SK-N-MC (cell line): Measurements from ENCODE around the gene OR2L5.

Source experiments
- DNase-seq: peaks from one replicate; pipeline ENCODE4 v3.0.0-alpha.2; 2011; ENCODE audit warnings: low read depth, low spot score
- H3K27ac ChIP-seq: fragments of 200-600 bp; sonication (generic); 2 replicates; pipeline ENCODE4 v1.5.1; 2016; ENCODE audit warnings: mixed run types
- H3K36me3 ChIP-seq: fragments of 200-600 bp; sonication (generic); 2 replicates; pipeline ENCODE4 v1.6.1; 2017; ENCODE audit warnings: antibody characterized with exemption, low read length, mixed read lengths; ENCODE audit not compliant: insufficient read depth
- H3K4me3 ChIP-seq: fragments of 200-600 bp; sonication (generic); 2 replicates; pipeline ENCODE4 v1.5.1; 2016
- H3K9ac ChIP-seq: fragments of 200-600 bp; sonication (generic); 2 replicates; pipeline ENCODE4 v1.8.0; 2017; ENCODE audit warnings: mixed run types, mixed read lengths; ENCODE audit not compliant: insufficient read length
- H3K9me3 ChIP-seq: fragments of 200-600 bp; sonication (generic); 2 replicates; pipeline ENCODE4 v1.6.1; 2017; ENCODE audit warnings: low read depth, mild to moderate bottlenecking, antibody characterized with exemption, low read length, moderate library complexity, mixed read lengths
- EZH2 ChIP-seq: fragments of 200-600 bp; sonication (generic); IDR thresholded peaks from one replicate; pipeline ENCODE4 v1.6.1; 2017; ENCODE audit warnings: antibody characterized with exemption
- FOXP2 ChIP-seq: optimal IDR thresholded peaks from 2 replicates; pipeline ENCODE3; 2011; ENCODE audit warnings: mild to moderate bottlenecking, moderate library complexity; ENCODE audit not compliant: insufficient read depth; ENCODE audit errors: extremely low read length, control extremely low read depth
- POLR2AphosphoS5 ChIP-seq: IDR thresholded peaks from 2 replicates; pipeline ENCODE4 v1.6.1; 2012; ENCODE audit warnings: mild to moderate bottlenecking, low read depth, low read length, borderline replicate concordance

Gene OR2L5

GRCh38 chr1:248013229-248013710, at the start of gene OR2L5:
Gene OR2L5, plus strand, starts transcription at chr1:248013660. Its CDS starts 8,288 bp downstream, at chr1:248021948.
- TF ChIP-seq FOXP2 = no peak
- TF ChIP-seq POLR2AphosphoS5 = no peak
- no peak for TF ChIP-seq EZH2
- no peak for DNase-seq
- Histone ChIP-seq H3K9ac (no peak within 1 kb of the TSS), H3K36me3 (no peaks in the 10 kb centered on the region), H3K27ac (no peak within 1 kb of the TSS), H3K9me3 (no peaks in the 10 kb centered on the region), H3K4me3 (no peak within 1 kb of the TSS)

GRCh38 chr1:247964933-247965332, 48.5 kb upstream of the OR2L5 start, which contains the start of gene OR2AK2:
Gene OR2AK2, plus strand, starts transcription at chr1:247965233. Its CDS starts 144 bp downstream, at chr1:247965377.
- no peak for TF ChIP-seq EZH2
- no peak for TF ChIP-seq FOXP2
- no peak for TF ChIP-seq POLR2AphosphoS5
- no peak within 1 kb of the TSS for H3K4me3 ChIP-seq
- no peak within 1 kb of the TSS for H3K27ac ChIP-seq

GRCh38 chr1:247966532-247967204, 46.8 kb upstream of the OR2L5 start:
- TF ChIP-seq POLR2AphosphoS5 = no peak
- no peak for TF ChIP-seq FOXP2
- no peak for TF ChIP-seq EZH2
- peak overlapping the region; percentile 13; the same call in 1 of the 2 replicates for H3K4me3 ChIP-seq
- H3K9me3 ChIP-seq = no peaks in the 10 kb centered on the region
- H3K9ac ChIP-seq = no peak overlapping the region
- no peak for DNase-seq
- H3K27ac ChIP-seq = no peak overlapping the region
- H3K36me3 ChIP-seq = no peaks in the 10 kb centered on the region

More at GRCh38 chr1:247964933-247965332, 48.5 kb upstream of the OR2L5 start, which contains the start of gene OR2AK2:
- no peak for DNase-seq
- H3K36me3 ChIP-seq = no peaks in the 10 kb centered on the region
- H3K9ac ChIP-seq = no peak within 1 kb of the TSS
- no peaks in the 10 kb centered on the region for H3K9me3 ChIP-seq

- DNase-seq = no peak
- TF ChIP-seq FOXP2 (no peak), POLR2AphosphoS5 (no peak), EZH2 (no peak)
- Histone ChIP-seq H3K27ac (no peak overlapping the region), H3K36me3 (no peaks in the 10 kb centered on the region), H3K9me3 (no peaks in the 10 kb centered on the region), H3K9ac (no peak overlapping the region), H3K4me3 (no peak overlapping the region)
Observed at GRCh38 chr1:247992986-247993385, 20.5 kb upstream of the OR2L5 start.

DNA sequence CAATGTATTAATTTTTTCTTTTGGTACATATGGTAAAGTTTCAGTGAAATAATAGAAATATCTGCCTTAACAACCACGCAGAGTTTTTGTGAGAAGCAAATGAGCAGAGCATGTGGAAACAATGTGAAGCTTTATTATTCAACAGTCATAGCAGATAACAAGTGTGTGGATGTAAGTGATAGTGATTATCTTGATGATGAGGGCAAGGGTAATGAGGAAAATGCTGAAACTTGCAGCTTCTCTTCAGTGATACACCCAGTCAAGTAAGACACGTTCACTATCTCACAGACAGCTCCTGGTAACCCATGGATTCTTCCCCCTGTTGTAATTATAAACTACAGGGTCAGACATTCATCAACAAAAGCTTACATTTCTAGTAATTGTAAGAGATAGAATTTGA, 14.6 kb upstream of the OR2L5 start:
- H3K9me3 ChIP-seq = no peaks in the 10 kb centered on the region
- TF ChIP-seq EZH2 (no peak), POLR2AphosphoS5 (no peak), FOXP2 (no peak)
- no peak overlapping the region for H3K27ac ChIP-seq
- no peak for DNase-seq
- no peak overlapping the region for H3K4me3 ChIP-seq
- H3K36me3 ChIP-seq = no peaks in the 10 kb centered on the region
- H3K9ac ChIP-seq = no peak overlapping the region

GRCh38 chr1:248000169-248000568, 13.3 kb upstream of the OR2L5 start:
- Histone ChIP-seq H3K27ac (no peak overlapping the region), H3K9me3 (no peaks in the 10 kb centered on the region), H3K9ac (no peak overlapping the region), H3K36me3 (no peaks in the 10 kb centered on the region), H3K4me3 (no peak overlapping the region)
- DNase-seq = no peak
- TF ChIP-seq POLR2AphosphoS5 = no peak
- no peak for TF ChIP-seq FOXP2
- TF ChIP-seq EZH2 = no peak

GRCh38 chr1:248007778-248008177, 5.7 kb upstream of the OR2L5 start:
- TF ChIP-seq FOXP2 (no peak), POLR2AphosphoS5 (no peak), EZH2 (no peak)
- no peak overlapping the region for H3K9ac ChIP-seq
- no peaks in the 10 kb centered on the region for H3K9me3 ChIP-seq
- H3K36me3 ChIP-seq = no peaks in the 10 kb centered on the region
- H3K4me3 ChIP-seq = no peak overlapping the region
- no peak for DNase-seq
- peak overlapping the region; percentile 21 for H3K27ac ChIP-seq

DNA sequence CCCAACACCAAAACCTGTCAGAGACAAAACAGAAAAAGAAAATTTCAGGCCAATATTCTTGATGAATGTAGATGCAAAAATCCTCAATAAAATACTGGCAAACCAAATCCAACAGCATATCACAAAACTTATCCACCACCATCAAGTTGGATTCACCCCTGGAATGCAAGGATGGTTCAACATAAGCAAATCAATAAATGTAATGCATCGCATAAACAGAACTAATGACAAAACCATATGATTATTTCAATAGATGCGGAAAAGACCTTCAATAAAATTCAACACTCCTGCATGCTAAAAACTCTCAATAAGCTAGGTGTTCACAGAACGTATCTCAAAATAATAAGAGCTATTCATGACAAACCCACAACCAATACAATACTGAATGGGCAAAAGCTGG, 3.8 kb upstream of the OR2L5 start:
- no peak for DNase-seq
- H3K9ac ChIP-seq = no peak overlapping the region
- no peak for TF ChIP-seq POLR2AphosphoS5
- no peak for TF ChIP-seq FOXP2
- TF ChIP-seq EZH2 = no peak
- H3K9me3 ChIP-seq = no peaks in the 10 kb centered on the region
- H3K4me3 ChIP-seq = no peak overlapping the region
- no peaks in the 10 kb centered on the region for H3K36me3 ChIP-seq
- no peak overlapping the region for H3K27ac ChIP-seq
